GM23338 (cell line): ENCODE data around the gene AIFM2.

Experiments
- CREB1 ChIP-seq: fragments of 250-450 bp; sonication (Bioruptor Pico); IDR thresholded peaks from 2 replicates; pipeline ENCODE4 v1.5.0; 2020; ENCODE audit warnings: low read depth, mild to moderate bottlenecking, moderate library complexity
- EZH2 ChIP-seq: fragments of 200-600 bp; sonication (generic); IDR thresholded peaks from one replicate; pipeline ENCODE4 v1.8.0; 2017; ENCODE audit warnings: antibody characterized with exemption, mild to moderate bottlenecking, low read depth; ENCODE audit not compliant: unreplicated experiment
- EZH2phosphoT487 ChIP-seq: fragments of 200-600 bp; sonication (generic); IDR thresholded peaks from one replicate; pipeline ENCODE4 v1.8.1; 2018; ENCODE audit warnings: antibody characterized with exemption; ENCODE audit not compliant: unreplicated experiment
- JUNB ChIP-seq: IDR thresholded peaks from one replicate; pipeline ENCODE4 v1.6.1; 2016; ENCODE audit warnings: antibody characterized with exemption; ENCODE audit not compliant: unreplicated experiment
- NANOG ChIP-seq: IDR thresholded peaks from 2 replicates; pipeline ENCODE4 v1.6.1; 2016; ENCODE audit warnings: antibody characterized with exemption, borderline replicate concordance
- POLR2AphosphoS5 ChIP-seq: IDR thresholded peaks from 2 replicates; pipeline ENCODE4 v1.6.1; 2016; ENCODE audit warnings: antibody characterized with exemption, low read depth
- STAT1 ChIP-seq: IDR thresholded peaks from one replicate; pipeline ENCODE4 v1.6.1; 2016; ENCODE audit warnings: antibody characterized with exemption; ENCODE audit not compliant: unreplicated experiment
- ZNF114 ChIP-seq: fragments of 250-450 bp; sonication (Bioruptor Pico); IDR thresholded peaks from 2 replicates; pipeline ENCODE4 v1.5.0; 2020; ENCODE audit warnings: mild to moderate bottlenecking, moderate library complexity
- ZNF331 ChIP-seq: fragments of 250-450 bp; sonication (Bioruptor Pico); IDR thresholded peaks from 2 replicates; pipeline ENCODE4 v1.5.0; 2020; ENCODE audit warnings: low read depth, mild to moderate bottlenecking, moderate library complexity
- TF ChIP-seq, protein P1 (sequence below): IDR thresholded peaks from one replicate; pipeline ENCODE4 v1.6.1; 2018; ENCODE audit warnings: antibody characterized with exemption; ENCODE audit not compliant: unreplicated experiment
- TF ChIP-seq, protein P2 (sequence below), 2 experiments: fragments of 200-600 bp in 1 of 2; sonication (generic) in 1 of 2; conservative IDR thresholded peaks; 2 replicates each; pipeline versions ENCODE4 v1.5.1 to v1.6.1; 2016 to 2017; ENCODE audit warnings: antibody characterized with exemption in 2 of 2, low read depth in 2 of 2, mild to moderate bottlenecking in 2 of 2, moderate library complexity in 1 of 2
- TF ChIP-seq, protein P3 (sequence below): IDR thresholded peaks from 2 replicates; pipeline ENCODE4 v1.6.1; 2016; ENCODE audit warnings: antibody characterized with exemption
- TF ChIP-seq, protein P4 (sequence below): fragments of 250-450 bp; sonication (Bioruptor Pico); IDR thresholded peaks from 2 replicates; pipeline ENCODE4 v1.5.0; 2020; ENCODE audit warnings: mild to moderate bottlenecking, moderate library complexity

DNA sequence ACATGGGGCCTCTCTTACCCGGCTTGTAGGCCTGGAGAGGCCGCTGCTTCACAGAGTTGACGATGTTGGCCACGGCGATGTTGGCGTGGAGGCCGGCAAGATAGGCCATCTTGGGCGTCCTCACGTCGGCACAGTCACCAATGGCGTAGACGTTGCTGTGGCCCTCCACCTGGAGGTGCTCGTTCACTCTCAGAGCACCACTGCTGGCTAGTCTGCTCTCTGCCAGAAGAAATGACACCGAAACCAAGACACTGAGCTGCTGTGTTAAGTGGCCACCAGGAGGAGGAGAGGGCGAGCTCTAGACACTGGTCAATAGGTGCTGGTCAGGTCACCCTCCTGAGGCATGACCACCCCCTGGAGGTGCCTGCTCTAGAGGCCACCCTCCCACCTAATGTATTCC is 17.7 kb downstream of the AIFM2 start:
- TF ChIP-seq, protein P1, sequence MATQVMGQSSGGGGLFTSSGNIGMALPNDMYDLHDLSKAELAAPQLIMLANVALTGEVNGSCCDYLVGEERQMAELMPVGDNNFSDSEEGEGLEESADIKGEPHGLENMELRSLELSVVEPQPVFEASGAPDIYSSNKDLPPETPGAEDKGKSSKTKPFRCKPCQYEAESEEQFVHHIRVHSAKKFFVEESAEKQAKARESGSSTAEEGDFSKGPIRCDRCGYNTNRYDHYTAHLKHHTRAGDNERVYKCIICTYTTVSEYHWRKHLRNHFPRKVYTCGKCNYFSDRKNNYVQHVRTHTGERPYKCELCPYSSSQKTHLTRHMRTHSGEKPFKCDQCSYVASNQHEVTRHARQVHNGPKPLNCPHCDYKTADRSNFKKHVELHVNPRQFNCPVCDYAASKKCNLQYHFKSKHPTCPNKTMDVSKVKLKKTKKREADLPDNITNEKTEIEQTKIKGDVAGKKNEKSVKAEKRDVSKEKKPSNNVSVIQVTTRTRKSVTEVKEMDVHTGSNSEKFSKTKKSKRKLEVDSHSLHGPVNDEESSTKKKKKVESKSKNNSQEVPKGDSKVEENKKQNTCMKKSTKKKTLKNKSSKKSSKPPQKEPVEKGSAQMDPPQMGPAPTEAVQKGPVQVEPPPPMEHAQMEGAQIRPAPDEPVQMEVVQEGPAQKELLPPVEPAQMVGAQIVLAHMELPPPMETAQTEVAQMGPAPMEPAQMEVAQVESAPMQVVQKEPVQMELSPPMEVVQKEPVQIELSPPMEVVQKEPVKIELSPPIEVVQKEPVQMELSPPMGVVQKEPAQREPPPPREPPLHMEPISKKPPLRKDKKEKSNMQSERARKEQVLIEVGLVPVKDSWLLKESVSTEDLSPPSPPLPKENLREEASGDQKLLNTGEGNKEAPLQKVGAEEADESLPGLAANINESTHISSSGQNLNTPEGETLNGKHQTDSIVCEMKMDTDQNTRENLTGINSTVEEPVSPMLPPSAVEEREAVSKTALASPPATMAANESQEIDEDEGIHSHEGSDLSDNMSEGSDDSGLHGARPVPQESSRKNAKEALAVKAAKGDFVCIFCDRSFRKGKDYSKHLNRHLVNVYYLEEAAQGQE, result no peak
- TF ChIP-seq, protein P2, sequence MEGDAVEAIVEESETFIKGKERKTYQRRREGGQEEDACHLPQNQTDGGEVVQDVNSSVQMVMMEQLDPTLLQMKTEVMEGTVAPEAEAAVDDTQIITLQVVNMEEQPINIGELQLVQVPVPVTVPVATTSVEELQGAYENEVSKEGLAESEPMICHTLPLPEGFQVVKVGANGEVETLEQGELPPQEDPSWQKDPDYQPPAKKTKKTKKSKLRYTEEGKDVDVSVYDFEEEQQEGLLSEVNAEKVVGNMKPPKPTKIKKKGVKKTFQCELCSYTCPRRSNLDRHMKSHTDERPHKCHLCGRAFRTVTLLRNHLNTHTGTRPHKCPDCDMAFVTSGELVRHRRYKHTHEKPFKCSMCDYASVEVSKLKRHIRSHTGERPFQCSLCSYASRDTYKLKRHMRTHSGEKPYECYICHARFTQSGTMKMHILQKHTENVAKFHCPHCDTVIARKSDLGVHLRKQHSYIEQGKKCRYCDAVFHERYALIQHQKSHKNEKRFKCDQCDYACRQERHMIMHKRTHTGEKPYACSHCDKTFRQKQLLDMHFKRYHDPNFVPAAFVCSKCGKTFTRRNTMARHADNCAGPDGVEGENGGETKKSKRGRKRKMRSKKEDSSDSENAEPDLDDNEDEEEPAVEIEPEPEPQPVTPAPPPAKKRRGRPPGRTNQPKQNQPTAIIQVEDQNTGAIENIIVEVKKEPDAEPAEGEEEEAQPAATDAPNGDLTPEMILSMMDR (conservative IDR thresholded peaks at IDR 0.05; ENCODE audit: low read depth in 2 of 2), result peak; percentile 29 to 36
- TF ChIP-seq, protein P3, sequence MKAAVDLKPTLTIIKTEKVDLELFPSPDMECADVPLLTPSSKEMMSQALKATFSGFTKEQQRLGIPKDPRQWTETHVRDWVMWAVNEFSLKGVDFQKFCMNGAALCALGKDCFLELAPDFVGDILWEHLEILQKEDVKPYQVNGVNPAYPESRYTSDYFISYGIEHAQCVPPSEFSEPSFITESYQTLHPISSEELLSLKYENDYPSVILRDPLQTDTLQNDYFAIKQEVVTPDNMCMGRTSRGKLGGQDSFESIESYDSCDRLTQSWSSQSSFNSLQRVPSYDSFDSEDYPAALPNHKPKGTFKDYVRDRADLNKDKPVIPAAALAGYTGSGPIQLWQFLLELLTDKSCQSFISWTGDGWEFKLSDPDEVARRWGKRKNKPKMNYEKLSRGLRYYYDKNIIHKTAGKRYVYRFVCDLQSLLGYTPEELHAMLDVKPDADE, result no peak
- TF ChIP-seq EZH2 (no peak), POLR2AphosphoS5 (no peak), JUNB (no peak), ZNF331 (no peak), EZH2phosphoT487 (no peak), CREB1 (CRISPR knock-in tag) (no peak), NANOG (no peak), ZNF114 (CRISPR knock-in tag) (no peak), STAT1 (no peak)
- TF ChIP-seq, protein P4, sequence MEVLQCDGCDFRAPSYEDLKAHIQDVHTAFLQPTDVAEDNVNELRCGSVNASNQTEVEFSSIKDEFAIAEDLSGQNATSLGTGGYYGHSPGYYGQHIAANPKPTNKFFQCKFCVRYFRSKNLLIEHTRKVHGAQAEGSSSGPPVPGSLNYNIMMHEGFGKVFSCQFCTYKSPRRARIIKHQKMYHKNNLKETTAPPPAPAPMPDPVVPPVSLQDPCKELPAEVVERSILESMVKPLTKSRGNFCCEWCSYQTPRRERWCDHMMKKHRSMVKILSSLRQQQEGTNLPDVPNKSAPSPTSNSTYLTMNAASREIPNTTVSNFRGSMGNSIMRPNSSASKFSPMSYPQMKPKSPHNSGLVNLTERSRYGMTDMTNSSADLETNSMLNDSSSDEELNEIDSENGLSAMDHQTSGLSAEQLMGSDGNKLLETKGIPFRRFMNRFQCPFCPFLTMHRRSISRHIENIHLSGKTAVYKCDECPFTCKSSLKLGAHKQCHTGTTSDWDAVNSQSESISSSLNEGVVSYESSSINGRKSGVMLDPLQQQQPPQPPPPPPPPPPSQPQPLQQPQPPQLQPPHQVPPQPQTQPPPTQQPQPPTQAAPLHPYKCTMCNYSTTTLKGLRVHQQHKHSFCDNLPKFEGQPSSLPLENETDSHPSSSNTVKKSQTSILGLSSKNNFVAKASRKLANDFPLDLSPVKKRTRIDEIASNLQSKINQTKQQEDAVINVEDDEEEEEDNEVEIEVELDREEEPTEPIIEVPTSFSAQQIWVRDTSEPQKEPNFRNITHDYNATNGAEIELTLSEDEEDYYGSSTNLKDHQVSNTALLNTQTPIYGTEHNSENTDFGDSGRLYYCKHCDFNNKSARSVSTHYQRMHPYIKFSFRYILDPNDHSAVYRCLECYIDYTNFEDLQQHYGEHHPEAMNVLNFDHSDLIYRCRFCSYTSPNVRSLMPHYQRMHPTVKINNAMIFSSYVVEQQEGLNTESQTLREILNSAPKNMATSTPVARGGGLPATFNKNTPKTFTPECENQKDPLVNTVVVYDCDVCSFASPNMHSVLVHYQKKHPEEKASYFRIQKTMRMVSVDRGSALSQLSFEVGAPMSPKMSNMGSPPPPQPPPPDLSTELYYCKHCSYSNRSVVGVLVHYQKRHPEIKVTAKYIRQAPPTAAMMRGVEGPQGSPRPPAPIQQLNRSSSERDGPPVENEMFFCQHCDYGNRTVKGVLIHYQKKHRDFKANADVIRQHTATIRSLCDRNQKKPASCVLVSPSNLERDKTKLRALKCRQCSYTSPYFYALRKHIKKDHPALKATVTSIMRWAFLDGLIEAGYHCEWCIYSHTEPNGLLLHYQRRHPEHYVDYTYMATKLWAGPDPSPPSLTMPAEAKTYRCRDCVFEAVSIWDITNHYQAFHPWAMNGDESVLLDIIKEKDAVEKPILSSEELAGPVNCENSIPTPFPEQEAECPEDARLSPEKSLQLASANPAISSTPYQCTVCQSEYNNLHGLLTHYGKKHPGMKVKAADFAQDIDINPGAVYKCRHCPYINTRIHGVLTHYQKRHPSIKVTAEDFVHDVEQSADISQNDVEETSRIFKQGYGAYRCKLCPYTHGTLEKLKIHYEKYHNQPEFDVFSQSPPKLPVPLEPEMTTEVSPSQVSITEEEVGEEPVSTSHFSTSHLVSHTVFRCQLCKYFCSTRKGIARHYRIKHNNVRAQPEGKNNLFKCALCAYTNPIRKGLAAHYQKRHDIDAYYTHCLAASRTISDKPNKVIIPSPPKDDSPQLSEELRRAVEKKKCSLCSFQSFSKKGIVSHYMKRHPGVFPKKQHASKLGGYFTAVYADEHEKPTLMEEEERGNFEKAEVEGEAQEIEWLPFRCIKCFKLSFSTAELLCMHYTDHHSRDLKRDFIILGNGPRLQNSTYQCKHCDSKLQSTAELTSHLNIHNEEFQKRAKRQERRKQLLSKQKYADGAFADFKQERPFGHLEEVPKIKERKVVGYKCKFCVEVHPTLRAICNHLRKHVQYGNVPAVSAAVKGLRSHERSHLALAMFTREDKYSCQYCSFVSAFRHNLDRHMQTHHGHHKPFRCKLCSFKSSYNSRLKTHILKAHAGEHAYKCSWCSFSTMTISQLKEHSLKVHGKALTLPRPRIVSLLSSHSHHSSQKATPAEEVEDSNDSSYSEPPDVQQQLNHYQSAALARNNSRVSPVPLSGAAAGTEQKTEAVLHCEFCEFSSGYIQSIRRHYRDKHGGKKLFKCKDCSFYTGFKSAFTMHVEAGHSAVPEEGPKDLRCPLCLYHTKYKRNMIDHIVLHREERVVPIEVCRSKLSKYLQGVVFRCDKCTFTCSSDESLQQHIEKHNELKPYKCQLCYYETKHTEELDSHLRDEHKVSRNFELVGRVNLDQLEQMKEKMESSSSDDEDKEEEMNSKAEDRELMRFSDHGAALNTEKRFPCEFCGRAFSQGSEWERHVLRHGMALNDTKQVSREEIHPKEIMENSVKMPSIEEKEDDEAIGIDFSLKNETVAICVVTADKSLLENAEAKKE, result no peak
